HG03135 (cell line): ENCODE data around the gene TBCEL.

Experiments
- ATAC-seq: cut with Tn5 transposase; IDR thresholded peaks from one replicate; pipeline ENCODE4 v1.9.1; 2021; ENCODE audit warnings: mild to moderate bottlenecking, moderate library complexity; ENCODE audit not compliant: unreplicated experiment

Gene TBCEL

DNA sequence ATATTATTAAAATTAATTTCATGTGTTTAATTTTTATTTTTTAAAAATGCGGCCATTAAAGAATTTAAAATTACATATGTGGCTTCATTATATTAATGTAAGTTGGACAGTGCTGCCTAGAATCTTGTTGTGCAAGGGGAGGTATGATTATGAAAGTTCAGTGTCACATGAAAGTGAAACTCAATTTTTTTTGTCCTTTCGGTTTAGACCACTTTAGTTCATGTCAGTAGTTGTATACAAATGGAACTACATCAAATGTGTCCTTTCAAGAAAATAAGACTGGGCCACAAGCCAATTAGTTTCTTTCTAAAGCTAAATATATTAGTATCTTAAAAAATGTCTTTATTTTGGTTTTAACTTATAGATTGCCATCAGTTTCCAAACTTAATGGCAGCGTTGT, 35.7 kb downstream of the TBCEL start:
- ATAC-seq, result peak; percentile 99

DNA sequence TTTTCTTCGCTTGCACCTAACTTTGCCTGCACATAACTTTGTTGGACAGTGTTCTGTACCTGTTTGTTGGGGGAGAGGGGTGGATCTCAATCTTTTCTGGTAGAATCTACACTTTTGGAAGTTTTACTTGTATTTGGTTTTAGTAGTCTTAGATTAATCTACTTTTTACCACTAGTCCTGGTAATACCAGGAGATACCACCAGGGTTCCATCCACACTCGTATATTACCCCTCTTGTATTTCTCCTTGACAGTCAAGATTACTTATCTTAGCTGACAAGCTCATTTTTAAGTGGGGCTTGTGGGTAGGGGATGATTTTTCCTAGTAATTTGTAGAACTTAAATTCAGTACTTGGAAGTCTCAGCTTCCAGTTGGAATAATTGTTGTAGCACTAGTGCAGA, 39.8 kb downstream of the TBCEL start:
- no peak for ATAC-seq

- ATAC-seq, result no peak
Measured at GRCh38 chr11:121066623-121067022, 42.7 kb downstream of the TBCEL start.

GRCh38 chr11:121067026-121067425, 43.1 kb downstream of the TBCEL start:
- no peak for ATAC-seq

DNA sequence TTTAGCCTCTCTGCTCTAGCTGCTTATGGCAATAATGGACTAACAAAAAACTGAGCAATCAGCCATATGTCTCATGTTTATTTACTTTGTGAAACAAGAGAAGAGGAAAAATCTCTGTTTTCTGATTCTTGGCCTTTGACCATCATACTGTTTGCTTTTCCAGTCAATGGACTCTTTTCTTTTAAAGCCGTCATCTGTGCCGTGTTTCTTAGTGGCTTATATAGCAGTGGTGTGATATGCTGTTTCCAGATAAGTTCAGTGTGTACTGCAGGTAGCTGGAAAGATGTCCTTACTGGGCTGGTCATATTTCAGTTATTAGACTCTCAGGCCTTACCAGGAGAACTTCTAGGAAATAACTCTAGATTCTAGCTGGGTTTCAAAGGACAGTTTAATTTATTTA, 43.6 kb downstream of the TBCEL start:
- no peak for ATAC-seq

DNA sequence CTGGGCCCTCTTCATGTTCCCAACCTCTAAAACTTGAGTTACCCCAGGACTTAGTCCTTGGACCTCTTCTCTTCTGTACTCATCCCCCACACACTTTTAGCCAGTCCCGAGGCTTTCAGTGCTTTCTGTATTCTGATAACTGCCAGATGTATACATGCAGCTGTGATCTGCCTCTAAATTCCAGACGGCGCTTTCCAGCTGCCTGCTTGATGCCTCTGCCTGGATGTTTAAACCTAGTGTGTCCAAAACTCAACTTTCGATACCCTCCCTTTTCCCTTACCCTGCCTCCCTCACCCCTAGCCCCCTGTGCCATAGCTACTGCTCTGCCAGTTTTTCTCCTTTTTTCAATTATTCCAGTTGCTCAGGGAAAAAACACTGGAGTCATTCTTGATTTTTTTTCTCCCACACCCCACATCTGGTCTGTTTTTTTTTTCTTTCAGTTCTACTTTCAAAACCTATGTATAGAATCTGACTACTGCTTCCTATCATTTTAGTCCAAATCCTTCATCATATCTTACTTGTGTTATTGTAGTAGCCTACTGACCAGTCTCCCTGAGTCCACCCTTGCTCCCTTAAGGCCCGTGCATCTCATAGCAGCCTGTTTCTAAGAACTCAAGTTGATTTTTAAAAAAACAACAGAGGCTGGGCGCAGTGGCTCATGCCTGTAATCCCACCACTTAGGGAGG, 44.2 kb downstream of the TBCEL start:
- ATAC-seq, result no peak

GRCh38 chr11:121068787-121069186, 44.9 kb downstream of the TBCEL start:
- no peak for ATAC-seq

DNA sequence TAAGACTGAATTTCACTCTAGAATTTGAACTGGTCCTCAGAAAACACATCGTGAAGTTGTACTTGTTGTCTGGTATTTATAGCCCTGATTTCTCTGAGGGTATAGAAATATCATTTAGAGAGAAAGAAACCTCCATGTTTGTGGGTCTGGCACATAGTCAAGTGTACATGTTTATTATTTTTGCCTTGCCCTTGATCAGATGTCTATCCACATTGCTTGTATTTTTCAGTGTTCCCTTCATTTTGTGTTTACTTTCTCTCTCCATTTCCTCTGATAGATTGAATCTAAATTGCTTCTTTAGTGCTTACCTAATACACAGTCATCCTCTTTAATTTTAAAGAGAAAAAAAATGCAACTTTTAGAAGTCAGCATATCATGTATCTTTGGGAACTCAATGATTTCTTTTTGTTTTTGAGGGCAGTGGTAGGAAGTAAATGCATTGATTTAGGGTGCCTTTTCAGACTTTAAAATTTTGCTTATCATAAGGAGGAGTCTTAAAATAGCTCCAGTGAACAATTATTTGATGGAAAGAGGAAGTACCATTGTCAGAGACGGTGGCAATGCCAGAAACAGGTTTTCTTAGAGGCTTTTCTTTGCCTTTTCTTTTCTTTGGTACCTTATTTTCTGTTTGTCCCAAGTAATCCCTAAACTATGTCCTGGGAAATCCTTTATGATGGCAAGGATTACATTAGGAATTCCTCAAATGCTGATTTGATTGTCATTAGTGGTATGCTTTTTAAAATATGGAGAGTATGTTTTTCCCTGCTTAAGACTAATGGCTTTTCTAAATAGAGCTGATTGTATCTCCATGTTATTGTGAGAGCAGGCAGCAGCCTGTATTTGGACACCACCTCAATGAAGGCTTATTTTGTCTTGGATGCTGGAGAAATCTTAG, 47.3 kb downstream of the TBCEL start:
- ATAC-seq, result no peak

- ATAC-seq, result no peak
Measured at GRCh38 chr11:121071846-121072450, 48.0 kb downstream of the TBCEL start.

DNA sequence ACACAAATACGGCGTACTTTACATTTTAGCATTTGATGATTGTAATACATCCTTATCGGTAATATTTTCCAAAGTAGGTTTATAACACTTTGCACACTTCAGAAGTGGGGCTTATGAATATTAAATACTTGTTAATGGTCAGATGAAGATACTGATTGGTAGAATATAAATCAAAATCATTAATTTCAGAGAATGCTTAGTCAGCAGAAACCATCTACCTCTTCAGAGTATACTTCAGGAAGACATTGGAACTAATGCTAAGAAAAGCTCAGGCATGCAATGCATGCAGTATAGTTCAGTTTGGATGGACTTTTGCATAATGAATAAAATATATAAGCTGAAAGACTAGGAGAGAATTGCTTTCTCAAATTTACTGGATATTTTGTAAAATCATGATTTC, 57.4 kb downstream of the TBCEL start:
- no peak for ATAC-seq

- no peak for ATAC-seq
Measured at GRCh38 chr11:121082219-121082618, 58.3 kb downstream of the TBCEL start.

DNA sequence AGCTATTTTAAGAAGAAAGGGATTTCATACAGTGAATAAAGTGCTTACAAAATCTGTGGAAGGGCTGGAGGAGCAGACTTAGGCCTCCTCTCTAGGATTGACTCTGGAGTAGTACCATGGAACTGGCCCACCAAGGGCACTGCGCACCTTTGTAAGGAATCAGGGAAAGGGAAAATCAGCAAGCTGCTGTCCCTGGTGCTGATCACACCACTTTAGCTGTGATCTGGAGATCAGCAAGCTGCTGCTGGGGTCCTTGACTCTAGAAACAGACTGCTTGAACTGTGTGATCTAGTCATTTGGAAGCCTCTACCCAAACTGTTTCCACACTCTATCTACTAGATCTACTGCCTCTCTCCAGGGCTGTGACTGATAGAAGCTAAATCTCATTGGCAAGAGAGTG, 58.8 kb downstream of the TBCEL start:
- no peak for ATAC-seq

GRCh38 chr11:121086866-121087265, 63.0 kb downstream of the TBCEL start:
- ATAC-seq, result no peak

DNA sequence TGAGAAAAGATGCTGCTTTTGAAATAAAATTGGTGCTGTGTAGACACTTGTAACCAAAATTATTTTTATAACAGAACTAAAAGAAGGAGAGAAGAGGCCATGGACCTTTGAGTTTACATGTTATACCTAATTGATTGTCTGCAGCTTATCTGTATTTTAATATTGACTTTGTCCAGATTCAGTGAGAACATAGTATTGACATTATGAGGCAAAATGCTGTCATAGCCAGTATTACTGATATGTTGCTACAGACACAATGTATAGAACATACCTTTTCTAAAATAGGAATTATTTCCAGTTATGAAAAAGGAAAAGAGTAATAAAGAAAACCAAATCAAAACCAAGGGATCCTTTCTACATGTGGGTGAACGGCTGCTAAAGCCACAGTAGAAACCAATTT, 65.7 kb downstream of the TBCEL start:
- ATAC-seq, result no peak

- ATAC-seq, result no peak
Measured at GRCh38 chr11:121090145-121090721, 66.3 kb downstream of the TBCEL start.

- no peak for ATAC-seq
Measured at GRCh38 chr11:121091492-121092152, 67.7 kb downstream of the TBCEL start.

DNA sequence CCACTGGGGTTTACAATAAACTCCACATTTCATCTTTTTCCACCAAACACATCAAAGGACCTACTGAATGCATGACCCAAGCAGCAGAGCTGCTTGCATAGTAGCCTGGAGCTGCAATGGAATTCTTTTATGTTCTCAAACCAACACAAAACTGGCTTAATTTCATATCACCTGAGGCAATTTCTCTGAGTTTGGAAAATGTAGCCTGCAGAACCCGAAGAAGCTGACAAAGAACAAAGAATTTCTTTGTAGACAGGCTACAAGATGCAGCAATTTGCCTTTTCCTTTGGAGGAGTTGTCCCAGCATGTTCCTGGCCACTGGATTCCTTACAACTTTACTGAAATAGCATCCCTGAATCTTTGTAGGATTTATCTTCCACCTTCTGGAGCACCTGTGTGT, 71.7 kb downstream of the TBCEL start:
- ATAC-seq, result no peak

- no peak for ATAC-seq
Measured at GRCh38 chr11:121099364-121099763, 75.5 kb downstream of the TBCEL start.

DNA sequence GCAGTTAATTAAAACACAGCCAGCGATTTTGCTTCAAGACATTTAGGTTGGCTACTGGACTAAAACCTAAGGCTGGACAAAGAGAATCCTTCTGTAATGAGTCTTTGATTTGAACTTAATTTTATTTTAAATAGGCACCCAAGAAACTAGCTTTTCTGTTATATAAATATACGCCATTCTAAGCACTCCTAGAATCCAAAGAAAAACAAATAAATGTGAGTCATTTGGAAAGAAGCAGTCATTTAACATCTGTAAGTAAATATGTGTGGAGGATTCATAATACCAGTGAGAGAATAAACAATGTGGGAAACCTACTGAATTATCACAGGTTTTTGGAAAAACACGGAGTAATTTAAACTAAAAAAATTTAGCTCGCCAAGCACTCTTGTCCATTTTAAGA, 76.0 kb downstream of the TBCEL start:
- ATAC-seq, result no peak

GRCh38 chr11:121100943-121101342, 77.0 kb downstream of the TBCEL start, which contains the start of gene TECTA:
Gene TECTA (plus strand): TSS chr11:121101243. CDS start chr11:121102666, 1,423 bp downstream.
- no peak for ATAC-seq

- ATAC-seq, result no peak
Measured at GRCh38 chr11:121104312-121104762, 80.4 kb downstream of the TBCEL start.
